Hepatocyte (in vitro differentiated cells): Measurements from ENCODE around the gene FBXO10.

Source experiments
- CTCF ChIP-seq: fragments of 200-600 bp; sonication (generic); IDR thresholded peaks from 2 replicates; pipeline ENCODE4 v1.5.1; 2016; ENCODE audit warnings: antibody characterized with exemption, mild to moderate bottlenecking; ENCODE audit not compliant: poor library complexity
- EZH2 ChIP-seq: fragments of 200-600 bp; sonication (generic); IDR thresholded peaks from 2 replicates; pipeline ENCODE4 v1.6.1; 2016; ENCODE audit warnings: antibody characterized with exemption, mild to moderate bottlenecking, borderline replicate concordance

- TF ChIP-seq CTCF (no peak), EZH2 (no peak)
These were observed 76.9 kb downstream of the FBXO10 start for GRCh38 chr9:37499297-37499696.
